Fibroblast of skin of right biceps (primary cell): ENCODE results near the gene COG3.

Experiments
- DNase-seq: peaks from one replicate; pipeline ENCODE4 v3.0.0-alpha.2; 2013

Gene COG3

GRCh38 chr13:45447050-45447661 is 17.6 kb upstream of the COG3 start:
- no peak for DNase-seq

- no peak for DNase-seq
These were observed 15.7 kb upstream of the COG3 start for GRCh38 chr13:45448965-45449559.

GRCh38 chr13:45451282-45451681 is 13.5 kb upstream of the COG3 start:
- no peak for DNase-seq

GRCh38 chr13:45454204-45454603 is 10.5 kb upstream of the COG3 start:
- DNase-seq, result no peak

GRCh38 chr13:45456196-45456972 is 8.4 kb upstream of the COG3 start:
- DNase-seq, result peak; percentile 59

- no peak for DNase-seq
These were observed 525 bp upstream of the COG3 start for GRCh38 chr13:45464141-45464686.

- no peak for DNase-seq
These were observed 1.6 kb downstream of the COG3 start for GRCh38 chr13:45466359-45466758.

- DNase-seq, result no peak
These were observed 3.9 kb downstream of the COG3 start for GRCh38 chr13:45468635-45469034.

- no peak for DNase-seq
These were observed 7.5 kb downstream of the COG3 start for GRCh38 chr13:45472171-45472705.

GRCh38 chr13:45473627-45474026 is 8.9 kb downstream of the COG3 start:
- no peak for DNase-seq

GRCh38 chr13:45474584-45475454 is 10.1 kb downstream of the COG3 start:
- DNase-seq, result no peak

GRCh38 chr13:45479661-45480060 is 14.9 kb downstream of the COG3 start:
- DNase-seq, result no peak

GRCh38 chr13:45481688-45482087 is 16.9 kb downstream of the COG3 start:
- DNase-seq, result no peak

- DNase-seq, result peak; percentile 22
These were observed 17.9 kb downstream of the COG3 start for GRCh38 chr13:45482571-45483173.

GRCh38 chr13:45487604-45488003 is 22.9 kb downstream of the COG3 start:
- no peak for DNase-seq

- no peak for DNase-seq
These were observed 25.3 kb downstream of the COG3 start for GRCh38 chr13:45490068-45490467.

GRCh38 chr13:45492538-45492937 is 27.8 kb downstream of the COG3 start:
- DNase-seq, result peak; percentile 68

- no peak for DNase-seq
These were observed 32.2 kb downstream of the COG3 start for GRCh38 chr13:45496942-45497341.

- peak; percentile 89 for DNase-seq
These were observed 35.9 kb downstream of the COG3 start for GRCh38 chr13:45500492-45501174.

GRCh38 chr13:45501175-45501526 is 36.4 kb downstream of the COG3 start:
- DNase-seq, result no peak

GRCh38 chr13:45503658-45504057 is 38.9 kb downstream of the COG3 start:
- DNase-seq, result no peak

GRCh38 chr13:45506811-45507210 is 42.1 kb downstream of the COG3 start:
- DNase-seq, result no peak
